ENCODE results near the gene PPARG.

Gene PPARG

DNA sequence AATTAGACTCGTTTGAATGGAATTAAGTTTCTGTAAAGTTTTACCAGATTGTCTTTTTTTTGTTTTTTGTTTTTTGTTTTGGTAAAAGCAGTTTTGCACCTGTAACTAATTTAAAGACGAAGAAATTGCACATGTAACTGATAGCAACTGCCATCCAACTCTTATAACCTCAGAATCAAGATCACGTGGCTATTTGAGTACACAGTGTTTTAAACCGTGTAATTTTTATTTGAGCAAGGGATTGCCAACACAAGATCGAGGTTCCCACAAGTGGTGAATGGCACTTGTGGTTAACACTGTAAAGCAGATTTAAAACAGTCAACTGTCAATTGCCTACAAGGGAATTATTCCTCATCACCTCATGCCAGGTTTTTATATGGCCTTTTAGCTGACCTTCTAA lies 67.3 kb downstream of the PPARG start:
- no peak for TF ChIP-seq SP1 (IDR thresholded peaks at IDR 0.05)
- TF ChIP-seq FOXM1 (IDR thresholded peaks at IDR 0.05; ENCODE audit: borderline replicate concordance): no peak
- TF ChIP-seq CTBP1 (IDR thresholded peaks at IDR 0.05; ENCODE audit: borderline replicate concordance): no peak
- TF ChIP-seq ZNF384 (IDR thresholded peaks at IDR 0.05): no peak
- TF ChIP-seq FOXA1 (IDR thresholded peaks at IDR 0.05): no peak
- TF ChIP-seq NFRKB (IDR thresholded peaks at IDR 0.05): no peak
- no peak for TF ChIP-seq HDGF (IDR thresholded peaks at IDR 0.05; ENCODE audit: borderline replicate concordance)
- no peak for TF ChIP-seq LEF1 (IDR thresholded peaks at IDR 0.05; ENCODE audit: borderline replicate concordance)
- no peak for TF ChIP-seq L3MBTL2 (conservative IDR thresholded peaks at IDR 0.05)
- POLR2A ChIA-PET: no interaction called here
- CTCF ChIA-PET: no interaction called here
- DNase-seq (ENCODE audit: extremely low spot score): no peak

DNA sequence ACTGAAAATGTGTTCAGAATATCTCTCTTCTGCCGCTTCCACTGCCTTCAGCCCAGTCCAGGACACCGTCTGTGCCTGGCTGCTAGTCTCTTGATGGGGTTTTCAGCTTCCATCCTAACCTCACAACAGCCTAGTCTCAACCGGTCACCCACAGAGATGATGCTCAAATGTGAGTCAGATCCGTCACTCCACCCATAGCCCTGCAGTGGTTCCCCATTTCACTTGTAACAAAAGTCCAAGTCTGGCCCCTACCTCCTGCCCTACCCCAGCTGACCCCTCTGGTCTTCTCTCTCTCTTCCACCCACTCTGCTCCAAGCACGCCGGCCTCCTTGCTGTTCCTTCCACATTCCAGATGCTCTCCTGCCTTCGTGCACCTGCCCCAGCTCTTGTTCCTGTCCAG lies 68.1 kb downstream of the PPARG start:
- CTCF ChIA-PET: no interaction called here
- TF ChIP-seq NFRKB (IDR thresholded peaks at IDR 0.05) (no peak), FOXA1 (IDR thresholded peaks at IDR 0.05) (no peak), ZNF384 (IDR thresholded peaks at IDR 0.05) (no peak), L3MBTL2 (conservative IDR thresholded peaks at IDR 0.05) (no peak)
- DNase-seq (ENCODE audit: extremely low spot score): no peak
- POLR2A ChIA-PET: no interaction called here

DNA sequence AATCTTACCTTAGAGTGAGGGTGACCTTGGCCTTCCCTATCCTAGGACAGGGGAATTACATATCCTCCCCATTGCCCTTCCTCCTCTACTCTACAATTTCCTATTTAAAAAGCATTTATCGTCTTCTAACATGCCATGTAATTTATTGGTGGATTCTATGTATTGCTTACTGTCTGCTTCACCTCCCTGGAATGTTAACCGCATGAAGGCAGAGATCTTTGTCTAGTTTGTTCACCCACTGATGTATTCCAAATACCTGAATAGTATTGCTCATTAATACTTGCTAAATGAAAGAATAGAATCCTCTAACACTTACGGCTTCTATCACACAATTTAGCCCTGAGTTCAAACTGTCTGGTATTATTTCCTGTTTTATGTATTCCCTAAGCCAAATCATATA lies 68.6 kb downstream of the PPARG start:
- no peak for DNase-seq (ENCODE audit: extremely low spot score)
- ChIA-PET CTCF (no interaction called here), POLR2A (no interaction called here)
- no peak for TF ChIP-seq CTBP1 (IDR thresholded peaks at IDR 0.05; ENCODE audit: borderline replicate concordance)
- TF ChIP-seq ELF4 (IDR thresholded peaks at IDR 0.05): no peak
- no peak for TF ChIP-seq ARNT (IDR thresholded peaks at IDR 0.05)
- TF ChIP-seq LEF1 (IDR thresholded peaks at IDR 0.05; ENCODE audit: borderline replicate concordance): no peak
- no peak for TF ChIP-seq SP1 (IDR thresholded peaks at IDR 0.05)
- no peak for TF ChIP-seq HDGF (IDR thresholded peaks at IDR 0.05; ENCODE audit: borderline replicate concordance)
- TF ChIP-seq NFRKB (IDR thresholded peaks at IDR 0.05): no peak
- no peak for TF ChIP-seq FOXA1 (IDR thresholded peaks at IDR 0.05)
- TF ChIP-seq TARDBP (IDR thresholded peaks at IDR 0.05): no peak
- no peak for TF ChIP-seq FOXM1 (IDR thresholded peaks at IDR 0.05; ENCODE audit: borderline replicate concordance)
- no peak for TF ChIP-seq L3MBTL2 (conservative IDR thresholded peaks at IDR 0.05)
- TF ChIP-seq SUZ12 (IDR thresholded peaks at IDR 0.05): no peak
- no peak for TF ChIP-seq BHLHE40 (IDR thresholded peaks at IDR 0.05; ENCODE audit: borderline replicate concordance)

DNA sequence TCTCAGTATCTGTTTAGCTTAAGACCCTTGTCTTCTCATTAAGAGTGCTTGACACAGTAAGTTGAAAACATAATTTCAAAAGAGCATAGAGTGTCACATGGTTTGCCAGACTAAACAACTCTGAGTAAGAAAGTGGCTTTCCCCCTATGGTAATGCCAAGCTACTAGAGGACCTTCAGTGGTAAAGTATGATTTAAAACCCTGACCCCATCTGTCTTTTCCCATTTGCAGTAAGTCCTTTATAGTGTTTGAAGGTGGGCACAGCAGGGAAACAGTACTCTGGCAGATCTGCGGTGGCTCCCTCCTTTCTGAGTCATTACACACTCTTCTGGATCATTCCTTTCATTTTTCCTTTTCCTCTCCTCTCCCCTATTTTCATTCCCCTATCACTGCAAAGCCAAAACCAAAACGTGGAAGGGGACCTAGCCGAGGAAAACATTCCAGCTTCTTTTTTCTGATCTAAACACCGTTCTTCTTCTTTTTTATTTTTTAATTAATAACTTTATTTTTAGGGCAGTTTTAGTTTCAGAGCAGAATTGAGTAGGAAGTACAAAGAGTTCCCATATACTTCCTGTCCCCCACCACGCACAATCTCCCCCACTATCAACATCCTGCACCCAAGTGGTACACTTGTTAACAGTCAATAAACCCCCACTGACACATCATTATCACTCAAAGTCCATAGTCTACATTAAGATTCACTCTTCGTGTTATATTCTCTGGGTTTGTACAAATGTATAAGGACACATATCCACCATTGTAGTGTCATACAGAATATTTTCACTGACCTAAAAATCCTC lies 74.7 kb downstream of the PPARG start:
- no peak for TF ChIP-seq LEF1 (IDR thresholded peaks at IDR 0.05; ENCODE audit: borderline replicate concordance)
- DNase-seq (ENCODE audit: extremely low spot score): no peak
- CTCF ChIA-PET: no interaction called here
- POLR2A ChIA-PET: no interaction called here

DNA sequence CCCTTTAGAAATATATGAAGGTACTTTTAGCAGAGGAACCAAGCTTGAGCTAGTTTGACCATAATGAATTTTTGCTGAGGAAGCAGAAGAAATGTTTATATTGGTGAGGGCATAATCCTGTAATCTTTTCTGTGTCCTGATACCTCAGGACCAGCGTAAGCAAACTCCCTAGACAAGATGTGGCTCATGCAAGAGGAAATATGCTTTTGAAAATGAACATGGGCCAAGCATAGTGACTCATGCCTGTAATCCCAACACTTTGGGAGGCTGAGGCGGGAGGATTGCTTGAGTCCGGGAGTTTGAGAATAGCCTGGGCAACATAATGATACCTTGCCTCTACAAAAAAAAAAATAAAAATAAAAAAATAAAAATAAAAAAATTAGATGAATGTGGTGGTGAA lies 78.5 kb downstream of the PPARG start:
- CTCF ChIA-PET: no interaction called here

DNA sequence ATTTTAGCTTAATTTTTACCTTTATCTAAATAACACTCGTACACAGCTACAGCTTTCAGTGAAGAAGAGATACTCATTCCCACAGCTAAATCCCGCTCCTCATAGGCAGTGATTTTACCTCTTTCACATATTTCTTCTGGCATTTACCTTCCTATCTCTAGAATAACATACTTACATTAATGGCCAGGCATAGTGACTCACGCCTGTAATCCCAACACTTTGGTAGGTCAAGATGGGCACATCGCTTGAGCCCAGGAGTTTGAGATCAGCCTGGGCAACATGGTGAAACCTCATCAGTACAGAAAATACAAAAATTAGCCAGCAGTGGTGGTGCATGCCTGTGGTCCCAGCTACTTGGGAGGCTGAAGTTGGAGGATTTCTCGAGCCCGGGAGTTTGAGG lies 80.2 kb downstream of the PPARG start:
- no peak for DNase-seq (ENCODE audit: extremely low spot score)
- ChIA-PET POLR2A (no interaction called here), CTCF (no interaction called here)
- TF ChIP-seq ZNF384 (IDR thresholded peaks at IDR 0.05) (no peak), HDGF (IDR thresholded peaks at IDR 0.05; ENCODE audit: borderline replicate concordance) (no peak), FOXA1 (IDR thresholded peaks at IDR 0.05) (no peak), TARDBP (IDR thresholded peaks at IDR 0.05) (no peak), SP1 (IDR thresholded peaks at IDR 0.05) (no peak), L3MBTL2 (conservative IDR thresholded peaks at IDR 0.05) (no peak), LEF1 (IDR thresholded peaks at IDR 0.05; ENCODE audit: borderline replicate concordance) (no peak), SUZ12 (IDR thresholded peaks at IDR 0.05) (no peak), CTBP1 (IDR thresholded peaks at IDR 0.05; ENCODE audit: borderline replicate concordance) (no peak), FOXM1 (IDR thresholded peaks at IDR 0.05; ENCODE audit: borderline replicate concordance) (no peak), ELF4 (IDR thresholded peaks at IDR 0.05) (no peak)

More for the DNA sequence above, 78.5 kb downstream of the PPARG start:
- TF ChIP-seq CTBP1 (IDR thresholded peaks at IDR 0.05; ENCODE audit: borderline replicate concordance) (no peak), LEF1 (IDR thresholded peaks at IDR 0.05; ENCODE audit: borderline replicate concordance) (no peak), SP1 (IDR thresholded peaks at IDR 0.05) (no peak), ZNF384 (IDR thresholded peaks at IDR 0.05) (no peak)
- POLR2A ChIA-PET: no interaction called here
- DNase-seq (ENCODE audit: extremely low spot score): no peak

DNA sequence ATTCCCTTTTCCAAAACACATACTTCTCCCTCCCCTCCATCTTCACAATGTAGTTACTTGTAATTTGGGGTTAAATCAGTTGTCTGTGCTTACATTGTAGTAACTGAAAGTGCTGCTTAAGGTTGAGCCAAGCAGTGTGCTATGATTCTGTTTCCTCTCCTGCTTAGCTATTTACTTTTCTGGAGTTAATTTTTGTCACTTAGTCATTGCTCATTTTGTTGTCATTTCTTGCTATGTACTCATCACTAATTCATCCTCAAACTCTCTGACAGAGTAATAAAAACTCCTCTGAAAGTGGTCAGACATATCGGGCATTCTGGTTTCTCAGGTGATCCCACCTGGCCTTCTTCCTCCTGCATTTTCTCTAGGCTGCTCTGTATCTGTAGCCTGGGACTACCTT lies 80.7 kb downstream of the PPARG start:
- TF ChIP-seq L3MBTL2 (conservative IDR thresholded peaks at IDR 0.05) (no peak), FOXA1 (IDR thresholded peaks at IDR 0.05) (no peak)
- POLR2A ChIA-PET: no interaction called here
- no peak for DNase-seq (ENCODE audit: extremely low spot score)
- CTCF ChIA-PET: interaction anchor here (0.6 kb wide), 1 partner anchor 80 kb away, joined by 3 read pairs; no protein-coding TSS in a partner anchor

DNA sequence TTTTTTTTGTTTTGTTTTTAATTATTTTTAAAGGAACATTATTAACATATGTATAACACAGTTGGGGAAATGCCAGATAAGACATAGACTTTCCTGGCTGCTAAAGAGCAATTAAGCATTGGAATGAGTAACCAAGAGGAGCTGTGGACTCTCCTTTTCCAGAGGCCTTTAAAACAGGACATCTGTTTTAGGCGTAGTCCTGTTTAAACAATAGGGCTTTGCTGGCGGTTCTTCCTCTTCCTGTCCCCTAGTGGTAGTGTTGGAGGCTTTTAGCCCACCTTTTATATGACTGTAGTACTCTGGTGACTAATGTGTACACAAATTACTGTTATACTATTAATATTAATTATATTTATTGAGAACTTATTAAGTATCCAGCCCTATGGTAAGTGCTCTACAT lies 81.9 kb downstream of the PPARG start:
- ChIA-PET POLR2A (no interaction called here), CTCF (no interaction called here)
- no peak for DNase-seq (ENCODE audit: extremely low spot score)
- TF ChIP-seq SUZ12 (IDR thresholded peaks at IDR 0.05) (no peak), ARNT (IDR thresholded peaks at IDR 0.05) (no peak), NFRKB (IDR thresholded peaks at IDR 0.05) (no peak), CTBP1 (IDR thresholded peaks at IDR 0.05; ENCODE audit: borderline replicate concordance) (no peak)
- TF ChIP-seq, protein P1, sequence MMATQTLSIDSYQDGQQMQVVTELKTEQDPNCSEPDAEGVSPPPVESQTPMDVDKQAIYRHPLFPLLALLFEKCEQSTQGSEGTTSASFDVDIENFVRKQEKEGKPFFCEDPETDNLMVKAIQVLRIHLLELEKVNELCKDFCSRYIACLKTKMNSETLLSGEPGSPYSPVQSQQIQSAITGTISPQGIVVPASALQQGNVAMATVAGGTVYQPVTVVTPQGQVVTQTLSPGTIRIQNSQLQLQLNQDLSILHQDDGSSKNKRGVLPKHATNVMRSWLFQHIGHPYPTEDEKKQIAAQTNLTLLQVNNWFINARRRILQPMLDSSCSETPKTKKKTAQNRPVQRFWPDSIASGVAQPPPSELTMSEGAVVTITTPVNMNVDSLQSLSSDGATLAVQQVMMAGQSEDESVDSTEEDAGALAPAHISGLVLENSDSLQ (IDR thresholded peaks at IDR 0.05): no peak

All from HEK293T (cell line).